HepG2 (cell line): ENCODE results near the gene AHCTF1. TPM values are rescaled to one million over a fixed set of nuclear protein-coding genes. Genes with fewer than 3 reads are reported as not detected.

Source experiments
- ASH2L ChIP-seq: fragments of 300-600, 200-600 bp; sonication (generic); IDR thresholded peaks from 2 replicates; pipeline ENCODE4 v1.7.0; 2017; ENCODE audit warnings: low read depth, mild to moderate bottlenecking, moderate library complexity, mixed read lengths, low read length; ENCODE audit not compliant: insufficient read length
- CHD4 ChIP-seq: fragments of 200-600 bp; sonication (generic); IDR thresholded peaks from 2 replicates; pipeline ENCODE4 v1.7.0; 2017; ENCODE audit warnings: mild to moderate bottlenecking, low read length, borderline replicate concordance
- ETS1 ChIP-seq: sonication (generic); formaldehyde crosslinking; IDR thresholded peaks from 2 replicates; pipeline ENCODE4 v1.4.0; 2020; ENCODE audit warnings: missing genetic modification reagents
- GABPA ChIP-seq, 2 experiments: IDR thresholded peaks; 2 replicates each; pipeline ENCODE4 v1.6.1; 2011 to 2016; ENCODE audit warnings: low read depth in 2 of 2, low read length in 1 of 2, missing biosample characterization in 1 of 2, missing genetic modification characterization in 1 of 2
- HDAC6 ChIP-seq: fragments of 200-600 bp; sonication (generic); IDR thresholded peaks from 2 replicates; pipeline ENCODE4 v1.7.0; 2017; ENCODE audit warnings: mild to moderate bottlenecking, antibody characterized with exemption, low read length, low read depth
- KLF6 ChIP-seq: IDR thresholded peaks from 2 replicates; pipeline ENCODE4 v1.8.0; 2016; ENCODE audit warnings: missing biosample characterization, missing genetic modification reagents
- MED1 ChIP-seq: sonication (generic); formaldehyde crosslinking; IDR thresholded peaks from 2 replicates; pipeline ENCODE4 v1.4.0; 2020; ENCODE audit warnings: missing genetic modification reagents
- NCOA1 ChIP-seq: sonication (generic); formaldehyde crosslinking; IDR thresholded peaks from 2 replicates; pipeline ENCODE4 v1.9.0; 2021; ENCODE audit warnings: missing genetic modification reagents
- NONO ChIP-seq, 2 experiments: fragments of 450-650 bp in 1 of 2; sonication (generic) in 1 of 2; formaldehyde crosslinking in 1 of 2; IDR thresholded peaks in 1 of 2; conservative IDR thresholded peaks in 1 of 2; 2 replicates each; pipeline versions ENCODE4 v1.6.1 to v1.8.0; 2017 to 2022; ENCODE audit warnings: mild to moderate bottlenecking in 1 of 2, missing genetic modification reagents in 1 of 2, moderate library complexity in 1 of 2
- RNF2 ChIP-seq: fragments of 450-650 bp; conservative IDR thresholded peaks from 2 replicates; pipeline ENCODE4 v1.6.1; 2016; ENCODE audit warnings: low read depth
- SOX5 ChIP-seq: IDR thresholded peaks from 2 replicates; pipeline ENCODE4 v1.6.1; 2016; ENCODE audit warnings: borderline replicate concordance
- ZBED4 ChIP-seq: sonication (generic); formaldehyde crosslinking; IDR thresholded peaks from 2 replicates; pipeline ENCODE4 v1.4.0; 2020; ENCODE audit warnings: missing genetic modification reagents, borderline replicate concordance
- ZBTB2 ChIP-seq: sonication (generic); formaldehyde crosslinking; IDR thresholded peaks from 2 replicates; pipeline ENCODE4 v1.8.0; 2022; ENCODE audit warnings: low read depth, missing genetic modification reagents
- ZNF260 ChIP-seq: sonication (generic); formaldehyde crosslinking; IDR thresholded peaks from 2 replicates; pipeline ENCODE4 v1.4.0; 2020; ENCODE audit warnings: missing genetic modification reagents, low read depth, mild to moderate bottlenecking, borderline replicate concordance
- ZXDC ChIP-seq: sonication (generic); formaldehyde crosslinking; IDR thresholded peaks from 2 replicates; pipeline ENCODE4 v1.5.0; 2020; ENCODE audit warnings: mild to moderate bottlenecking, missing genetic modification reagents
- polyA plus RNA-seq, 8 experiments: library from polyadenylated mRNA; depleted of rRNA in 3 of 8; stranded (reverse) in 7 of 8; unstranded in 1 of 8; fragments of >200 nt; fragmentation: Illumina TruSeq in 4 of 8; extraction: Trizol in 4 of 8; gene quantifications; 2 replicates each; pipeline versions ENCODE4 v1.2.1 to v1.2.3, GENCODE V29; 2011 to 2016; ENCODE audit warnings: low read depth in 4 of 8, missing spikeins in 1 of 8, mixed read lengths in 1 of 8; ENCODE audit not compliant: insufficient read depth in 1 of 8
- total RNA-seq, 5 experiments: library from RNA; depleted of rRNA; stranded (reverse); fragments of >200 nt; fragmentation: Illumina TruSeq; extraction: Trizol; gene quantifications; 2 replicates each; pipeline ENCODE4 v1.2.3, GENCODE V29; 2016; ENCODE audit warnings: low read depth in 1 of 5

AHCTF1 gene
- total and polyA plus RNA-seq, 2 of the 13 experiments (the other 11 are each of a cell fraction or from before 2014, with no cell fraction given): 16.6 to 45.9 TPM

- TF ChIP-seq ZXDC (CRISPR knock-in tag) (no peak), ZNF260 (CRISPR knock-in tag) (no peak), ASH2L (peak; percentile 53), MED1 (no peak), RNF2 (peak; percentile 46; the same call in 1 of the 2 replicates), ZBED4 (no peak), ZBTB2 (CRISPR knock-in tag) (peak; percentile 45; the same call in 1 of the 2 replicates), NCOA1 (peak; percentile 75; the same call in 1 of the 2 replicates), ETS1 (CRISPR knock-in tag) (no peak), SOX5 (CRISPR knock-in tag) (no peak), HDAC6 (no peak), KLF6 (CRISPR knock-in tag) (no peak), GABPA (IDR thresholded peaks at IDR 0.05; ENCODE audit: low read depth, low read length) (no peak), GABPA (CRISPR knock-in tag; IDR thresholded peaks at IDR 0.05; ENCODE audit: low read depth) (no peak), NONO (IDR thresholded peaks at IDR 0.05) (no peak), NONO (CRISPR knock-in tag; conservative IDR thresholded peaks at IDR 0.05) (no peak), CHD4 (no peak)
These were observed 759 bp downstream of the AHCTF1 start (continued) for GRCh38 chr1:246930830-246931548.
